Kidney (tissue), 22 donors: ENCODE data around the gene RERE. TPM values are rescaled to one million over a fixed set of nuclear protein-coding genes. Genes with fewer than 3 reads are reported as not detected.

Experiments
- DNase-seq, 5 donors: peaks; one replicate each; pipeline ENCODE4 v3.0.0-alpha.2; 2013 to 2020
- FAIRE-seq: peaks from 2 replicates; lab custom pipeline; 2012; peaks lifted over from hg19 to GRCh38; lab: Jason Lieb, UNC
- H3K27ac ChIP-seq, 2 donors: one replicate each; pipeline ENCODE4 v1.7.0; 2013; ENCODE audit warnings: low read depth in 2 of 2, low read length in 2 of 2, inconsistent platforms in 1 of 2
- H3K27me3 ChIP-seq: one replicate; pipeline ENCODE4 v1.7.1; 2013; ENCODE audit warnings: low read length, inconsistent platforms; ENCODE audit not compliant: control insufficient read depth, insufficient read depth
- H3K36me3 ChIP-seq, 3 donors: one replicate each; pipeline versions ENCODE4 v1.7.0 to v1.7.1; 2013; ENCODE audit warnings: low read length in 3 of 3, control low read depth in 1 of 3, inconsistent platforms in 1 of 3; ENCODE audit not compliant: insufficient read depth in 3 of 3, control insufficient read depth in 2 of 3
- H3K4me1 ChIP-seq, 3 donors: one replicate each; pipeline versions ENCODE4 v1.7.0 to v1.7.1; 2013; ENCODE audit warnings: low read length in 3 of 3, inconsistent platforms in 1 of 3, low read depth in 1 of 3; ENCODE audit not compliant: control insufficient read depth in 2 of 3, insufficient read depth in 2 of 3
- H3K4me3 ChIP-seq, 3 donors: one replicate each; pipeline versions ENCODE4 v1.7.0 to v1.8.1; 2013; ENCODE audit warnings: low read length in 3 of 3, control low read depth in 1 of 3, inconsistent platforms in 1 of 3
- H3K9ac ChIP-seq, 3 donors: one replicate each; pipeline versions ENCODE4 v1.7.0 to v1.7.1; 2013; ENCODE audit warnings: low read length in 3 of 3, control low read depth in 1 of 3, inconsistent platforms in 1 of 3
- H3K9me3 ChIP-seq, 3 donors: one replicate each; pipeline versions ENCODE4 v1.7.0 to v1.7.1; 2013; ENCODE audit warnings: low read length in 3 of 3, control low read depth in 1 of 3, inconsistent platforms in 1 of 3; ENCODE audit not compliant: control insufficient read depth in 2 of 3, insufficient read depth in 1 of 3
- CTCF ChIP-seq: IDR thresholded peaks from 3 replicates; pipeline ENCODE4 v1.5.1; 2012; ENCODE audit warnings: mild to moderate bottlenecking, moderate library complexity, borderline replicate concordance; ENCODE audit not compliant: insufficient read depth; ENCODE audit errors: extremely low read depth
- intact Hi-C: fragments of 100-400 bp; cut with DNase I; formaldehyde crosslinking; loops from one replicate; pipeline ENCODE4 v1.11.1; 2022
- long read RNA-seq, 10 donors: library from polyadenylated mRNA in 1 of 10; unstranded in 1 of 10; transcript quantifications; one replicate each; pipeline ENCODE4 v2.0.0 and lab custom pipeline, GENCODE V29; 2021 to 2026
- polyA plus RNA-seq: library from polyadenylated mRNA; stranded (reverse); fragments of 350-450 nt; fragmentation: Illumina TruSeq; extraction: RNeasy Lipid Tissue Mini Kit (QIAGEN cat#74804); gene quantifications from one replicate; pipeline ENCODE4 v1.2.3, GENCODE V29; 2014; ENCODE audit warnings: low read depth, low replicate concordance; ENCODE audit not compliant: insufficient read depth
- total RNA-seq: library from RNA; stranded (reverse); fragmentation: NEBNext Ultra II Directional; extraction: Animal tissue kit (Norgen Biotek cat#: 25700); gene quantifications from one replicate; pipeline ENCODE4 v1.2.1, GENCODE V29; 2021
- donor health status: control.
- donor health status: control.
- donor health status: control.
- donor health status: control.
- donor health status: control.
- donor health status: DM: yes; HTN: yes; CAD: no.
- donor health status: Normal renal cell carcinoma (clear cell type).

RERE gene
- total RNA-seq (176 TPM), polyA plus RNA-seq (37.2 TPM)
- long read RNA-seq, donor 1, partial matches to known transcripts: 56 of 57 reads
- long read RNA-seq, donor 1, other reads (novel, unspliced or antisense): 0 of 57 reads
- long read RNA-seq, donor 2, partial matches to known transcripts: 18 of 19 reads
- long read RNA-seq, donor 2, other reads (novel, unspliced or antisense): 0 of 19 reads
- long read RNA-seq, donor 3, partial matches to known transcripts: 31 of 31 reads
- long read RNA-seq, donor 3, other reads (novel, unspliced or antisense): 0 of 31 reads
- long read RNA-seq, donor 4, full-length matches to known transcripts: 1 of 6 reads
- long read RNA-seq, donor 4, partial matches to known transcripts: 5 of 6 reads
- long read RNA-seq, donor 4, other reads (novel, unspliced or antisense): 0 of 6 reads
- long read RNA-seq, donor 5: 0 reads
- long read RNA-seq, donor 6, partial matches to known transcripts: 0 of 23 reads
- long read RNA-seq, donor 6, other reads (novel, unspliced or antisense): 22 of 23 reads
- long read RNA-seq, donor 7, partial matches to known transcripts: 53 of 107 reads
- long read RNA-seq, donor 7, other reads (novel, unspliced or antisense): 53 of 107 reads
- long read RNA-seq, donor 8, partial matches to known transcripts: 36 of 37 reads
- long read RNA-seq, donor 8, other reads (novel, unspliced or antisense): 0 of 37 reads
- long read RNA-seq, donor 9, partial matches to known transcripts: 19 of 19 reads
- long read RNA-seq, donor 9, other reads (novel, unspliced or antisense): 0 of 19 reads
- long read RNA-seq, donor 10, partial matches to known transcripts: 36 of 37 reads
- long read RNA-seq, donor 10, other reads (novel, unspliced or antisense): 0 of 37 reads

DNA sequence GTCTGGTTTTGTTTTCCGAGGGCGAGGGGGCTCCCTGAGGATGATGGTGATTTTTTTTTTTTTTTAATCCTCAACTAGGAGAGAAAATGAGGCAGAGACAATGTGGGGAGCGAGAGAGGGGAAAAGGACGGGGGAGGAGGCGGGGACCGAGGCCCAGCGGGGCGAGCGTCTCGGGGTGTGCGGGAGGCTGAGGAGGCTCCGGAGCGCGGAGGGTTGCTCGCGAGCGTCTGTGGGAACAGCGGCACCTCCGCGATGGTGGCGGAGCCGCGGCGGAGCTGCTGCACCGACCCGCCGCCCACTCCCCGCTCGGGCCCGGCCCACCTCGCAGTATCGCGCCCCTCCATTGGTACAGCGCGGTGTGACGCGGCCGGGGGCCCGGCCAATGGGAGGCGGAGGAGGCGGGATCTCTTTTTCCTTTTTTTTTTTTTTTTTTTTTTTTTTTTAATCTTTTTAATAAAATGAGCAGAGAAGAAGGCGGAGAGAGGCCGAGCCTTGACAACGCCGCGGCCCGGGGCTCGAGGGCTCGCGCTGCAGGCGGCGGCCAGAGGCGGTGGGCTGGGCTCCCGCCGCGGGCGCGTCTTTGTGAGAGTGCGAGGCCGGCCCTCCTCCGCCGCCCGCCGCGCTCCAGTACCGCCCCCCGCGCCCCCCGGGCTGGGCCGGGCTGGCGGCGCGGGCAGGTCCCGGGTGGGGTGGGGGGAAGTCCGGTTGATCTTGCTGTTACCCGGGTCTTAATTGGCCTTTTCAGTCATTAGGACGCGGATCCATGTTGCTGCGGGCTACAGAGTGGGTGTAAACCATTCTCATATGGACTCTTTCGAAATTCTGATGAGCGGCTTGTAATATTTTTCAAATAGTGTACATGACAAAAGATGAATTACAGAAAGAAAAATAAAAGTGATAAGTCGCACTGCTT, at the start of gene RERE:
RERE (minus strand) TSS at position 229 of the 913 bp plus-strand sequence.
- peak; percentile 95 to 98 (median 97) for DNase-seq
- intact Hi-C loops: no loop called here
- Histone ChIP-seq H3K9ac (peak within 1 kb of the TSS; percentile 79 to 96 (median 83)), H3K27ac (peak within 1 kb of the TSS; percentile 94 to 98), H3K4me3 (peak within 1 kb of the TSS; percentile 78 to 94 (median 80)), H3K27me3 (no peaks in the 10 kb centered on the region), H3K36me3 (no peaks in the 10 kb centered on the region), H3K9me3 (no peaks in the 10 kb centered on the region), H3K4me1 (peaks cover 9 to 30% (median 16%) of the 10 kb centered on the region in 3 donors)
- no peak for FAIRE-seq
- TF ChIP-seq CTCF: no peak

- H3K27me3 ChIP-seq: no peaks in the 10 kb centered on the region
- H3K4me3 ChIP-seq: no peak overlapping the region
- H3K4me1 ChIP-seq: peaks cover 0 to 18% (median 17%) of the 10 kb centered on the region in 3 donors
- no peak overlapping the region for H3K27ac ChIP-seq
- DNase-seq (no peak), FAIRE-seq (no peak)
- TF ChIP-seq CTCF: no peak
- peaks cover 17 to 88% (median 66%) of the 10 kb centered on the region in 3 donors for H3K36me3 ChIP-seq
- no peaks in the 10 kb centered on the region for H3K9me3 ChIP-seq
- intact Hi-C loops: no loop called here
- H3K9ac ChIP-seq: no peak overlapping the region
These were observed 49.5 kb upstream of the RERE start for GRCh38 chr1:8866792-8867415.

DNA sequence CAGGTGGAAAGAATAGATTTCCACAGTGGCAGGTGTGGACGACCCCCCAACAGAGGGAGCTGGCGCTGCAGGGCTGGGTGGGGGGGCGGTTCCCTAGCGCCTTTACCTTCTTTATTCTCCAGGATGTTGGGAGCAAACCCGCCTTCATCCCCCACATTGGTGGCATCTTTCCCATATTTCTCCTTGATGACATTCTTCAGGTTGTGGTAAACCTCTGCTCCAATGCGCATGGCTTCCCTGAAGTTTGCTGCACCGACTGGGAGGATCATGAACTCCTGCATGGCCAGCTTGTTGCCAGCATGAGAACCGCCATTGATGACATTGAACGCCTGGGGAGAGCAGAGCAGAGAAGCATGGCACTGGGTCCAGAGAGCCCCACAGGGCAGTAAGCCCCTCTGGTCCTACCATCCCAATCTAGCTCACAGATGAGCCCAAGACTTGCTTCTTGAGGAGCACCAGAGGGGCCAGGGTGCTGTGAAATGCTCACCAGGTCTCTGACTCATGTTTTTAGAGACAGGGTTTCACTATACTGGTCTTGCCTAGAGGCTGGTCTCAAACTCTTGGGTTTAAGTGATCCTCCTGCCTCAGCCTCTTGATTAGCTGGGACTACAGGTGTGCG, 48.8 kb upstream of the RERE start:
- peaks cover 17 to 85% (median 60%) of the 10 kb centered on the region in 3 donors for H3K36me3 ChIP-seq
- H3K27me3 ChIP-seq: no peaks in the 10 kb centered on the region
- no peak overlapping the region for H3K4me3 ChIP-seq
- no peak overlapping the region for H3K9ac ChIP-seq
- TF ChIP-seq CTCF: no peak
- H3K27ac ChIP-seq: no peak overlapping the region
- no peak for DNase-seq
- no peaks in the 10 kb centered on the region for H3K9me3 ChIP-seq
- intact Hi-C loops: no loop called here
- no peak for FAIRE-seq
- peaks cover 0 to 12% (median 12%) of the 10 kb centered on the region in 3 donors for H3K4me1 ChIP-seq
